Spleen (tissue), 7 donors: ENCODE results near the gene DCTN3.

ENCODE experiments used
- POLR2AphosphoS5 ChIP-seq, 3 donors: sonication (generic); formaldehyde crosslinking; IDR thresholded peaks; one replicate each; pipeline ENCODE4 v1.5.1; 2017; ENCODE audit warnings: antibody characterized with exemption in 3 of 3
- TF ChIP-seq, protein P1 (sequence below), 11 experiments: fragments of 200-600 bp in 7 of 11; fragments of 450-650 bp in 4 of 11; sonication (generic) in 4 of 11; IDR thresholded peaks in 8 of 11; conservative IDR thresholded peaks in 3 of 11; 1 replicate in 7 of 11; 2 replicates in 4 of 11; pipeline versions ENCODE4 v1.4.0 to v1.8.0; 2016 to 2021; ENCODE audit warnings: antibody characterized with exemption in 11 of 11, inconsistent platforms in 4 of 11, mild to moderate bottlenecking in 1 of 11
- donor health status: DM: no; HTN: no; CAD: no; lungs with moderate emphysema.
- donor health status: DM: no; HTN: no; CAD: no.
- donor health status: DM: no; HTN: no; CAD: no.

DNA sequence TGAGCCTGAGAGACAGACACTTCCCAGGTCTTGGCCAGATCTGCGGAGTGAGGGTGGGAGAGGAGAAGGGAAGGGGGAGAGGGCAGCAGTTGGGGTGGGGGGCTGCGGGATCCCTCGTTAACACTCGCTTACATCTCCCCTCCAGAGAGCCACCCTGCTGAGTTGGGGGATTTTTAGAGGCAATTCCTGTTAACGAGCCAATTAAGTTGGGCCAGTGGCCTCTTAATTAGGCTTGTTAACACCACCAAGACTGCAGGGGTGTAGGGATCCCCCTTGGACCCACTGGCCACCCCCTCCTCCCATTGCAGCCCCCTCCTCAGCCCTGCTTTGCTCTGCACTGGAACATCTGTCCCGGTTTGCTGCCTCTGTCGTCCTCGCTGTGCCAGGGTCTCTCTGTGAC lies 54.4 kb downstream of the DCTN3 start:
- TF ChIP-seq, protein P1, sequence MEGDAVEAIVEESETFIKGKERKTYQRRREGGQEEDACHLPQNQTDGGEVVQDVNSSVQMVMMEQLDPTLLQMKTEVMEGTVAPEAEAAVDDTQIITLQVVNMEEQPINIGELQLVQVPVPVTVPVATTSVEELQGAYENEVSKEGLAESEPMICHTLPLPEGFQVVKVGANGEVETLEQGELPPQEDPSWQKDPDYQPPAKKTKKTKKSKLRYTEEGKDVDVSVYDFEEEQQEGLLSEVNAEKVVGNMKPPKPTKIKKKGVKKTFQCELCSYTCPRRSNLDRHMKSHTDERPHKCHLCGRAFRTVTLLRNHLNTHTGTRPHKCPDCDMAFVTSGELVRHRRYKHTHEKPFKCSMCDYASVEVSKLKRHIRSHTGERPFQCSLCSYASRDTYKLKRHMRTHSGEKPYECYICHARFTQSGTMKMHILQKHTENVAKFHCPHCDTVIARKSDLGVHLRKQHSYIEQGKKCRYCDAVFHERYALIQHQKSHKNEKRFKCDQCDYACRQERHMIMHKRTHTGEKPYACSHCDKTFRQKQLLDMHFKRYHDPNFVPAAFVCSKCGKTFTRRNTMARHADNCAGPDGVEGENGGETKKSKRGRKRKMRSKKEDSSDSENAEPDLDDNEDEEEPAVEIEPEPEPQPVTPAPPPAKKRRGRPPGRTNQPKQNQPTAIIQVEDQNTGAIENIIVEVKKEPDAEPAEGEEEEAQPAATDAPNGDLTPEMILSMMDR (IDR thresholded peaks at IDR 0.05 in 8 of 11, conservative IDR thresholded peaks at IDR 0.05 in 3 of 11) = no peak
- no peak for TF ChIP-seq POLR2AphosphoS5 (IDR thresholded peaks at IDR 0.05)
